HEK293 (cell line): Measurements from ENCODE around the gene CENPX.

Source experiments
- EGR2 ChIP-seq: fragments of 450-650 bp; formaldehyde crosslinking; IDR thresholded peaks from 2 replicates; pipeline ENCODE4 v1.5.1; 2016; ENCODE audit warnings: low read depth, missing biosample characterization, missing genetic modification characterization
- KLF1 ChIP-seq: fragments of 450-650 bp; formaldehyde crosslinking; IDR thresholded peaks from 2 replicates; pipeline ENCODE4 v1.5.1; 2016; ENCODE audit warnings: missing biosample characterization, missing genetic modification characterization
- KLF7 ChIP-seq: fragments of 450-650 bp; formaldehyde crosslinking; IDR thresholded peaks from 2 replicates; pipeline ENCODE4 v1.5.1; 2016; ENCODE audit warnings: missing biosample characterization, missing genetic modification characterization, borderline replicate concordance
- MEIS1 ChIP-seq: sonication (generic); formaldehyde crosslinking; IDR thresholded peaks from 2 replicates; pipeline ENCODE4 v1.8.1; 2022; ENCODE audit warnings: missing genetic modification reagents, mild to moderate bottlenecking, borderline replicate concordance
- PATZ1 ChIP-seq: fragments of 450-650 bp; formaldehyde crosslinking; IDR thresholded peaks from 2 replicates; pipeline ENCODE4 v1.5.1; 2016; ENCODE audit warnings: missing biosample characterization, missing genetic modification characterization
- PRDM10 ChIP-seq: fragments of 450-650 bp; formaldehyde crosslinking; IDR thresholded peaks from 2 replicates; pipeline ENCODE4 v1.5.1; 2016; ENCODE audit warnings: missing biosample characterization, missing genetic modification characterization
- SETDB1 ChIP-seq: IDR thresholded peaks from one replicate; pipeline ENCODE4 v1.6.1; 2017; ENCODE audit warnings: mild to moderate bottlenecking, low read length, moderate library complexity, mixed read lengths; ENCODE audit not compliant: insufficient read length
- SP3 ChIP-seq: fragments of 450-650 bp; formaldehyde crosslinking; IDR thresholded peaks from 2 replicates; pipeline ENCODE4 v1.5.1; 2016; ENCODE audit warnings: missing biosample characterization, missing genetic modification characterization
- ZBTB11 ChIP-seq: fragments of 450-650 bp; formaldehyde crosslinking; conservative IDR thresholded peaks from 2 replicates; pipeline ENCODE4 v1.5.1; 2016; ENCODE audit warnings: low read depth, missing biosample characterization, missing genetic modification characterization
- ZFP37 ChIP-seq: fragments of 450-650 bp; formaldehyde crosslinking; IDR thresholded peaks from 2 replicates; pipeline ENCODE4 v1.5.1; 2016; ENCODE audit warnings: missing biosample characterization, missing genetic modification characterization
- ZNF114 ChIP-seq: fragments of 450-650 bp; formaldehyde crosslinking; IDR thresholded peaks from 2 replicates; pipeline ENCODE4 v1.5.0; 2017; ENCODE audit warnings: missing biosample characterization, missing genetic modification characterization
- ZNF121 ChIP-seq: fragments of 450-650 bp; formaldehyde crosslinking; IDR thresholded peaks from 2 replicates; pipeline ENCODE4 v1.5.1; 2016; ENCODE audit warnings: missing biosample characterization, missing genetic modification characterization
- ZNF157 ChIP-seq: fragments of 450-650 bp; formaldehyde crosslinking; IDR thresholded peaks from 2 replicates; pipeline ENCODE4 v1.5.1; 2016; ENCODE audit warnings: missing biosample characterization, missing genetic modification characterization
- ZNF19 ChIP-seq: fragments of 450-650 bp; formaldehyde crosslinking; IDR thresholded peaks from 2 replicates; pipeline ENCODE4; 2016; ENCODE audit warnings: missing biosample characterization, missing genetic modification characterization, low read depth
- ZNF2 ChIP-seq: fragments of 450-650 bp; formaldehyde crosslinking; IDR thresholded peaks from 2 replicates; pipeline ENCODE4 v1.5.1; 2016; ENCODE audit warnings: missing biosample characterization, missing genetic modification characterization
- ZNF335 ChIP-seq: fragments of 450-650 bp; formaldehyde crosslinking; conservative IDR thresholded peaks from 2 replicates; pipeline ENCODE4 v1.5.1; 2016; ENCODE audit warnings: missing biosample characterization, missing genetic modification characterization
- ZNF488 ChIP-seq: fragments of 450-650 bp; formaldehyde crosslinking; IDR thresholded peaks from 2 replicates; pipeline ENCODE4 v1.5.1; 2016; ENCODE audit warnings: missing biosample characterization, missing genetic modification characterization
- ZNF501 ChIP-seq: fragments of 450-650 bp; formaldehyde crosslinking; IDR thresholded peaks from 2 replicates; pipeline ENCODE4 v1.5.1; 2016; ENCODE audit warnings: missing biosample characterization, missing genetic modification characterization
- ZNF514 ChIP-seq: fragments of 450-650 bp; formaldehyde crosslinking; IDR thresholded peaks from 2 replicates; pipeline ENCODE4 v1.5.1; 2016; ENCODE audit warnings: missing biosample characterization, missing genetic modification characterization
- ZNF521 ChIP-seq: fragments of 450-650 bp; formaldehyde crosslinking; IDR thresholded peaks from 2 replicates; pipeline ENCODE4 v1.5.1; 2017; ENCODE audit warnings: missing biosample characterization, mild to moderate bottlenecking, missing genetic modification characterization
- ZNF560 ChIP-seq: fragments of 450-650 bp; formaldehyde crosslinking; IDR thresholded peaks from 2 replicates; pipeline ENCODE4 v1.5.1; 2017; ENCODE audit warnings: missing biosample characterization, missing genetic modification characterization, borderline replicate concordance
- ZNF600 ChIP-seq: fragments of 450-650 bp; formaldehyde crosslinking; IDR thresholded peaks from 2 replicates; pipeline ENCODE4 v1.5.1; 2016; ENCODE audit warnings: missing biosample characterization, missing genetic modification characterization
- ZNF692 ChIP-seq: fragments of 450-650 bp; formaldehyde crosslinking; IDR thresholded peaks from 2 replicates; pipeline ENCODE4 v1.5.1; 2016; ENCODE audit warnings: missing biosample characterization, missing genetic modification characterization
- ZNF707 ChIP-seq: fragments of 450-650 bp; formaldehyde crosslinking; IDR thresholded peaks from 2 replicates; pipeline ENCODE4 v1.5.1; 2016; ENCODE audit warnings: missing biosample characterization, missing genetic modification characterization
- ZNF791 ChIP-seq: fragments of 450-650 bp; formaldehyde crosslinking; IDR thresholded peaks from 2 replicates; pipeline ENCODE4 v1.5.1; 2016; ENCODE audit warnings: missing biosample characterization, missing genetic modification characterization
- ZSCAN18 ChIP-seq: fragments of 450-650 bp; formaldehyde crosslinking; IDR thresholded peaks from 2 replicates; pipeline ENCODE4 v1.5.1; 2016; ENCODE audit warnings: missing biosample characterization, missing genetic modification characterization
- ZSCAN30 ChIP-seq: fragments of 450-650 bp; IDR thresholded peaks from 2 replicates; pipeline ENCODE4 v1.5.1; 2018; ENCODE audit warnings: missing biosample characterization, mild to moderate bottlenecking, missing genetic modification characterization, moderate library complexity

CENPX gene

GRCh38 chr17:82051776-82052637 lies 29.3 kb upstream of the CENPX start, which contains the start of the genes GPS1 and RFNG (continued):
- TF ChIP-seq MEIS1 (CRISPR knock-in tag) (no peak), PATZ1 (tag by site-specific recombination) (peak; percentile 71; the same call in 1 of the 2 replicates), ZNF600 (tag by site-specific recombination) (peak; percentile 50; the same call in 1 of the 2 replicates), ZNF335 (peak; percentile 44), ZNF560 (tag by site-specific recombination) (no peak), ZNF157 (tag by site-specific recombination) (no peak), EGR2 (tag by site-specific recombination) (no peak), KLF7 (no peak), SETDB1 (no peak), ZNF521 (no peak), ZNF791 (tag by site-specific recombination) (no peak), ZNF121 (tag by site-specific recombination) (no peak), ZNF2 (tag by site-specific recombination) (no peak), ZNF19 (no peak), ZNF514 (no peak), PRDM10 (tag by site-specific recombination) (no peak), ZNF692 (peak; percentile 68), ZBTB11 (0 out of 2 replicates have a peak, but pooled peaks have one; percentile 39), ZFP37 (no peak), ZNF488 (no peak), ZSCAN18 (tag by site-specific recombination) (no peak), ZNF707 (tag by site-specific recombination) (no peak), KLF1 (tag by site-specific recombination) (no peak), ZNF501 (tag by site-specific recombination) (no peak), ZNF114 (tag by site-specific recombination) (no peak), SP3 (tag by site-specific recombination) (peak; percentile 37; the same call in 1 of the 2 replicates), ZSCAN30 (tag by site-specific recombination) (no peak)
